DND-41 (cell line): ENCODE data around the gene SOX3.

Experiments
- ATAC-seq: fragments of 200-7000 bp; cut with Tn5 transposase; 3 replicates; pipeline ENCODE4 v1.9.1; 2021; ENCODE audit warnings: low read depth; ENCODE audit not compliant: insufficient read depth
- DNase-seq: peaks from one replicate; pipeline ENCODE4 v3.0.0-alpha.2; 2020
- H2AFZ ChIP-seq: 2 replicates; pipeline ENCODE4 v1.6.0; 2012; ENCODE audit warnings: low read depth, low read length
- H3K27ac ChIP-seq: 2 replicates; pipeline ENCODE4 v1.5.1; 2012; ENCODE audit warnings: low read length, inconsistent platforms
- H3K27me3 ChIP-seq: fragments of 200-600 bp; sonication (generic); 2 replicates; pipeline ENCODE4 v1.6.0; 2012; ENCODE audit warnings: low read length, mild to moderate bottlenecking, inconsistent platforms; ENCODE audit not compliant: insufficient read depth, poor library complexity
- H3K36me3 ChIP-seq: 2 replicates; pipeline ENCODE4 v1.5.1; 2012; ENCODE audit warnings: low read length, inconsistent platforms; ENCODE audit not compliant: insufficient read depth
- H3K4me1 ChIP-seq: 2 replicates; pipeline ENCODE4 v1.5.1; 2012; ENCODE audit warnings: mild to moderate bottlenecking, low read length; ENCODE audit not compliant: insufficient read depth
- H3K4me2 ChIP-seq: 2 replicates; pipeline ENCODE4 v1.6.0; 2012; ENCODE audit warnings: mild to moderate bottlenecking, moderate library complexity, low read length, inconsistent platforms; ENCODE audit not compliant: insufficient read depth
- H3K4me3 ChIP-seq, 2 experiments: fragments of 200-600 bp in 1 of 2; shearing (Covaris generic) in 1 of 2; 2 replicates each; pipeline ENCODE4 v1.5.1; 2012 to 2016; ENCODE audit warnings: inconsistent platforms in 2 of 2, low read length in 2 of 2, mild to moderate bottlenecking in 2 of 2, low read depth in 1 of 2, moderate library complexity in 1 of 2
- H3K79me2 ChIP-seq: 2 replicates; pipeline ENCODE4 v1.6.0; 2012; ENCODE audit warnings: low read length, inconsistent platforms; ENCODE audit not compliant: insufficient read depth
- H3K9ac ChIP-seq: 2 replicates; pipeline ENCODE4 v1.6.0; 2012; ENCODE audit warnings: low read depth, mild to moderate bottlenecking, inconsistent platforms, low read length, moderate library complexity
- H3K9me3 ChIP-seq: 2 replicates; pipeline ENCODE4 v1.5.1; 2012; ENCODE audit warnings: low read length, moderate library complexity, mild to moderate bottlenecking, inconsistent platforms; ENCODE audit not compliant: insufficient read depth, severe bottlenecking
- H4K20me1 ChIP-seq: 2 replicates; pipeline ENCODE4 v1.6.0; 2012; ENCODE audit warnings: low read length; ENCODE audit not compliant: insufficient read depth
- CTCF ChIP-seq: IDR thresholded peaks from 2 replicates; pipeline ENCODE4 v1.5.1; 2012; ENCODE audit warnings: borderline replicate concordance, low read length, moderate library complexity, mild to moderate bottlenecking; ENCODE audit not compliant: poor library complexity, severe bottlenecking; ENCODE audit errors: extremely low read depth
- EZH2 ChIP-seq: IDR thresholded peaks from 3 replicates; pipeline ENCODE4 v1.6.1; 2012; ENCODE audit warnings: borderline replicate concordance, low read depth, mild to moderate bottlenecking, moderate library complexity, low read length, inconsistent platforms; ENCODE audit not compliant: severe bottlenecking

SOX3 gene

GRCh38 chrX:140507982-140508305, 3.1 kb upstream of the SOX3 start:
- Histone ChIP-seq H3K27ac (no peak overlapping the region), H3K9ac (no peak overlapping the region), H3K4me2 (no peak overlapping the region), H3K4me3 (no peak overlapping the region), H3K36me3 (no peaks in the 10 kb centered on the region), H2AFZ (no peak overlapping the region), H3K4me1 (no peaks in the 10 kb centered on the region), H3K79me2 (no peaks in the 10 kb centered on the region), H3K27me3 (no peaks in the 10 kb centered on the region), H4K20me1 (no peaks in the 10 kb centered on the region), H3K9me3 (no peaks in the 10 kb centered on the region)
- TF ChIP-seq CTCF (no peak), EZH2 (no peak)
- DNase-seq (no peak), ATAC-seq (no peak)

- H2AFZ ChIP-seq, result no peak overlapping the region
- H4K20me1 ChIP-seq, result no peaks in the 10 kb centered on the region
- no peaks in the 10 kb centered on the region for H3K79me2 ChIP-seq
- no peak overlapping the region for H3K27ac ChIP-seq
- ATAC-seq, result no peak
- H3K4me2 ChIP-seq, result no peak overlapping the region
- H3K4me1 ChIP-seq, result no peaks in the 10 kb centered on the region
- TF ChIP-seq CTCF (no peak), EZH2 (no peak)
- H3K9me3 ChIP-seq, result no peaks in the 10 kb centered on the region
- H3K36me3 ChIP-seq, result no peaks in the 10 kb centered on the region
- no peaks in the 10 kb centered on the region for H3K27me3 ChIP-seq
- no peak overlapping the region for H3K9ac ChIP-seq
- no peak for DNase-seq
- H3K4me3 ChIP-seq, result no peak overlapping the region
These were observed 2.5 kb upstream of the SOX3 start for GRCh38 chrX:140507223-140507981.

GRCh38 chrX:140505421-140506337, 810 bp upstream of the SOX3 start:
- DNase-seq, result no peak
- H3K27me3 ChIP-seq, result no peaks in the 10 kb centered on the region
- no peaks in the 10 kb centered on the region for H3K4me1 ChIP-seq
- no peak overlapping the region for H3K9ac ChIP-seq
- H3K27ac ChIP-seq, result no peak overlapping the region
- no peak overlapping the region for H2AFZ ChIP-seq
- TF ChIP-seq EZH2 (no peak), CTCF (no peak)
- H3K36me3 ChIP-seq, result no peaks in the 10 kb centered on the region
- no peaks in the 10 kb centered on the region for H3K79me2 ChIP-seq
- H4K20me1 ChIP-seq, result no peaks in the 10 kb centered on the region
- H3K9me3 ChIP-seq, result no peaks in the 10 kb centered on the region
- no peak overlapping the region for H3K4me2 ChIP-seq
- no peak for ATAC-seq
- no peak overlapping the region for H3K4me3 ChIP-seq
